ENCODE measurements around the gene UMOD. TPM values are rescaled to one million over a fixed set of nuclear protein-coding genes. Genes with fewer than 3 reads are reported as not detected.
A peak's percentile ranks its signal among the peaks of the same experiment; 100 is the strongest.

Gene UMOD
- total and polyA plus RNA-seq, 9 of the 15 experiments (the other 6 are each of a cell fraction or from before 2014, with no cell fraction given): not detected

DNA sequence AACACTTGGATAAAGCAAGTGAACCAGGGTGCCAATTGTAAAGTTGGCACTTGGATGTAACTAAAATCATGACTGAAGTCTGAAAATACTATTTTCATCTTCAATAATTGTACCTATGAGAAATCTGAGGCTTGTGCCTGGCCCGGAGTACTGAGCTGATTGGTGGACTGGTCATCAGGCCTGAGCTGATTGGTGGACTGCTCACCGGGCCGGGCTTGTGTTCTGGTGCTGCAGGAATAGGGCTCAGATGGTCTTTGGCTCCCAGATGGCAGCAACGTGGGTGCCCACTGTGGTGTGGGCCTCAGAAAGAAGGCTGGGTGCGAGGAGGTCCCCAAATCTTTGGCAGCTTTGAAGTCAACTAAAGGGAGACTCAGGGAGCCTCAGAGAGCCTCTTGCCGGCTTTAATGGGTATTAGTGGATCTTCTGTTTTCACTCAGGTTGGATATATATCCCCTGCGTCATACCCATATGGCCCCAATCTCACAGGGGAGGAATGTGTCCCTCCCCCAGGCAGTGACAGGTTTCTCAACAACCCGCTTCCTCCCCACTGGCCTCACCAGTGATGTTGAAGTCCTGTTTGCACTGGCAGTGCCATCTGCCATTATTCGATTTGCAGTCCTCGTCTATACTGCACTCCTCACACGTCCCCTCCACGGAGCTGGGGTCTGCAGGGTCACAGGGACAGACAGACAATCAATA lies 4.7 kb downstream of the UMOD start:
- H4K20me1 ChIP-seq (replicated peaks; ENCODE audit: control insufficient read depth, insufficient read depth, low read length): 0 out of 2 replicates have a peak, but pooled peaks cover 6% of the 10 kb centered on the region
- intact Hi-C loops (cut with micrococcal nuclease): no loop called here
- ChIA-PET CTCF (ENCODE audit: low intra/inter-chr PET ratio) (no interaction called here), POLR2A (interaction anchor here (0.6 kb wide), 1 partner anchor 27 kb away, joined by 3 read pairs; no protein-coding TSS in a partner anchor)
- H3K9me1 ChIP-seq (ENCODE audit: control insufficient read depth, insufficient read depth, low read length): no peaks in the 10 kb centered on the region
- H3K4me2 ChIP-seq (ENCODE audit: insufficient read depth, low read length): no peak overlapping the region
- no peak overlapping the region for H3K9ac ChIP-seq (ENCODE audit: insufficient read depth in 1 of 2, low read depth in 2 of 2, low read length in 2 of 2)
- H3K27me3 ChIP-seq (ENCODE audit: control insufficient read depth in 2 of 2, insufficient read depth in 2 of 2, low read length in 2 of 2): peaks cover under 1 to 19% of the 10 kb centered on the region in 2 experiments; a peak in 3 of 5 replicates
- FAIRE-seq: no peak
- DNase-seq (ENCODE audit: extremely low read depth in 1 of 4, low spot score in 3 of 4): peak in 3 of 4 experiments; percentile 17 to 38 (median 29)
- 1% methylated on average over 11 of the region's 12 CpGs for WGBS (ENCODE audit: insufficient coverage, low coverage, missing lambda C conversion rate)
- no peak overlapping the region for H2AFZ ChIP-seq (ENCODE audit: low read depth, low read length)
- no peaks in the 10 kb centered on the region for H3K36me3 ChIP-seq (ENCODE audit: control insufficient read depth, insufficient read depth, low read length)
- in situ Hi-C loops (cut with MboI): no loop called here
- H3K4me1 ChIP-seq (replicated peaks in 1 of 2; ENCODE audit: control insufficient read depth in 2 of 2, insufficient read depth in 2 of 2, low read length in 2 of 2): peaks cover 0 to 8% of the 10 kb centered on the region in 2 experiments; a peak in 1 of 5 replicates
- ATAC-seq: no peak
- no peaks in the 10 kb centered on the region for H3K9me3 ChIP-seq (replicated peaks; ENCODE audit: control insufficient read depth, insufficient read depth, low read depth, low read length)
- no TSS peak for BruUV-seq (replicated peaks)
- no peak overlapping the region for H3K4me3 ChIP-seq
- no peak for TF ChIP-seq ZNF77 (CRISPR knock-in tag; IDR thresholded peaks at IDR 0.05)
- TF ChIP-seq, protein P1, sequence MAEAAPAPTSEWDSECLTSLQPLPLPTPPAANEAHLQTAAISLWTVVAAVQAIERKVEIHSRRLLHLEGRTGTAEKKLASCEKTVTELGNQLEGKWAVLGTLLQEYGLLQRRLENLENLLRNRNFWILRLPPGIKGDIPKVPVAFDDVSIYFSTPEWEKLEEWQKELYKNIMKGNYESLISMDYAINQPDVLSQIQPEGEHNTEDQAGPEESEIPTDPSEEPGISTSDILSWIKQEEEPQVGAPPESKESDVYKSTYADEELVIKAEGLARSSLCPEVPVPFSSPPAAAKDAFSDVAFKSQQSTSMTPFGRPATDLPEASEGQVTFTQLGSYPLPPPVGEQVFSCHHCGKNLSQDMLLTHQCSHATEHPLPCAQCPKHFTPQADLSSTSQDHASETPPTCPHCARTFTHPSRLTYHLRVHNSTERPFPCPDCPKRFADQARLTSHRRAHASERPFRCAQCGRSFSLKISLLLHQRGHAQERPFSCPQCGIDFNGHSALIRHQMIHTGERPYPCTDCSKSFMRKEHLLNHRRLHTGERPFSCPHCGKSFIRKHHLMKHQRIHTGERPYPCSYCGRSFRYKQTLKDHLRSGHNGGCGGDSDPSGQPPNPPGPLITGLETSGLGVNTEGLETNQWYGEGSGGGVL (CRISPR knock-in tag; IDR thresholded peaks at IDR 0.05): no peak
- TF ChIP-seq, protein P2, sequence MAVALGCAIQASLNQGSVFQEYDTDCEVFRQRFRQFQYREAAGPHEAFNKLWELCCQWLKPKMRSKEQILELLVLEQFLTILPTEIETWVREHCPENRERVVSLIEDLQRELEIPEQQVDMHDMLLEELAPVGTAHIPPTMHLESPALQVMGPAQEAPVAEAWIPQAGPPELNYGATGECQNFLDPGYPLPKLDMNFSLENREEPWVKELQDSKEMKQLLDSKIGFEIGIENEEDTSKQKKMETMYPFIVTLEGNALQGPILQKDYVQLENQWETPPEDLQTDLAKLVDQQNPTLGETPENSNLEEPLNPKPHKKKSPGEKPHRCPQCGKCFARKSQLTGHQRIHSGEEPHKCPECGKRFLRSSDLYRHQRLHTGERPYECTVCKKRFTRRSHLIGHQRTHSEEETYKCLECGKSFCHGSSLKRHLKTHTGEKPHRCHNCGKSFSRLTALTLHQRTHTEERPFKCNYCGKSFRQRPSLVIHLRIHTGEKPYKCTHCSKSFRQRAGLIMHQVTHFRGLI (CRISPR knock-in tag; IDR thresholded peaks at IDR 0.05): no peak
- no peaks in the 10 kb centered on the region for H3K79me2 ChIP-seq (ENCODE audit: control insufficient read depth, insufficient read depth, low read length)
- no peak overlapping the region for H3K27ac ChIP-seq (ENCODE audit: extremely low read depth, low read depth, low read length)
